Breast epithelium (tissue), 4 donors: Measurements from ENCODE around the gene CBLB. TPM values are rescaled to one million over a fixed set of nuclear protein-coding genes. Genes with fewer than 3 reads are reported as not detected.

Experiments used
- DNase-seq, 2 donors: peaks; one replicate each; pipeline ENCODE4 v3.0.0-alpha.2; 2019; ENCODE audit warnings: low spot score in 2 of 2
- H3K27ac ChIP-seq, 2 donors: fragments of 200-600 bp; sonication (generic) in 1 of 2; one replicate each; pipeline ENCODE4 v1.5.1; 2016 to 2019; ENCODE audit warnings: mild to moderate bottlenecking in 1 of 2
- H3K27me3 ChIP-seq, 2 donors: fragments of 200-600 bp; sonication (generic) in 1 of 2; one replicate each; pipeline versions ENCODE4 v1.5.1 to v1.6.0; 2017 to 2019; ENCODE audit warnings: control low read depth in 1 of 2, mild to moderate bottlenecking in 1 of 2
- H3K36me3 ChIP-seq: fragments of 200-600 bp; one replicate; pipeline ENCODE4 v1.5.1; 2019
- H3K4me1 ChIP-seq, 2 donors: fragments of 200-600 bp; sonication (generic); one replicate each; pipeline ENCODE4 v1.5.1; 2016 to 2019; ENCODE audit warnings: control low read depth in 1 of 2
- H3K4me3 ChIP-seq, 3 donors: fragments of 200-600 bp; sonication (generic); 1 replicate in 2 of 3; 2 replicates in 1 of 3; pipeline ENCODE4 v1.5.1; 2016 to 2019; ENCODE audit warnings: mild to moderate bottlenecking in 3 of 3, moderate library complexity in 2 of 3
- H3K9me3 ChIP-seq, 2 donors: fragments of 200-600 bp; sonication (generic) in 1 of 2; one replicate each; pipeline ENCODE4 v1.5.1; 2016 to 2019; ENCODE audit warnings: control low read depth in 1 of 2
- CTCF ChIP-seq, 3 donors: fragments of 450-650 bp; IDR thresholded peaks; one replicate each; pipeline ENCODE4 v1.5.1; 2016 to 2017; ENCODE audit warnings: antibody characterized with exemption in 3 of 3, mild to moderate bottlenecking in 3 of 3, moderate library complexity in 3 of 3
- POLR2A ChIP-seq: fragments of 450-650 bp; IDR thresholded peaks from one replicate; pipeline ENCODE4 v1.6.1; 2016; ENCODE audit warnings: antibody characterized with exemption, mild to moderate bottlenecking, moderate library complexity
- POLR2AphosphoS5 ChIP-seq, 3 donors: sonication (generic); formaldehyde crosslinking; IDR thresholded peaks; one replicate each; pipeline ENCODE4 v1.6.1; 2017; ENCODE audit warnings: antibody characterized with exemption in 3 of 3
- intact Hi-C: fragments of 100-400 bp; cut with DNase I; formaldehyde crosslinking; loops from one replicate; pipeline ENCODE4 v1.15.1; 2023; ENCODE audit warnings: low total_unique reads
- total RNA-seq, 3 donors: library from RNA; depleted of rRNA; stranded (reverse); fragments of >200 nt; gene quantifications; one replicate each; pipeline ENCODE4 v1.1.0, GENCODE V29; 2016

CBLB gene
- total RNA-seq, 3 donors from 2014 or later = 57.7 to 107 (median 70.8) TPM

DNA sequence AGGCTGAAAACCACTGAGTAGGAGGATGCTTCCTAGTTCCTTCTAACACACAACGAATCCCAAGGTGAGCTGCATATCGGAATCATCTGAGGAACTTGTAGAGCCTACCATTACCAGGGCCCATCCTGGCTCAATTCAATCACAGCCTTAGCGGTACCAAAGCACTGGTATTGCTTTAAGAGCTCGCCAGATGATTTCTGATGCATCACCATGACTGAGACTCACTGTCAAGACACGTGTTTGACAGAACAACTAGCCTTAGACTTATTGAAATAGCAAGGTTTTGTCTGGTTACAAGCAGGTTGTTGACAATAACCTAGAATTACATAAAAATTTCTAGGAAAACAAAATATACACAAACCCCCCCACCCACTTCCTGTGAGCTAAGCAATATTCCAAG, 68.5 kb downstream of the CBLB start:
- TF ChIP-seq CTCF (IDR thresholded peaks at IDR 0.05) (no peak), POLR2A (no peak), POLR2AphosphoS5 (IDR thresholded peaks at IDR 0.05) (no peak)
- intact Hi-C loops = no loop called here
- Histone ChIP-seq H3K27ac (no peak overlapping the region), H3K9me3 (no peaks in the 10 kb centered on the region), H3K4me3 (no peak overlapping the region), H3K36me3 (no peaks in the 10 kb centered on the region), H3K27me3 (no peaks in the 10 kb centered on the region), H3K4me1 (no peaks in the 10 kb centered on the region)
- DNase-seq = no peak

DNA sequence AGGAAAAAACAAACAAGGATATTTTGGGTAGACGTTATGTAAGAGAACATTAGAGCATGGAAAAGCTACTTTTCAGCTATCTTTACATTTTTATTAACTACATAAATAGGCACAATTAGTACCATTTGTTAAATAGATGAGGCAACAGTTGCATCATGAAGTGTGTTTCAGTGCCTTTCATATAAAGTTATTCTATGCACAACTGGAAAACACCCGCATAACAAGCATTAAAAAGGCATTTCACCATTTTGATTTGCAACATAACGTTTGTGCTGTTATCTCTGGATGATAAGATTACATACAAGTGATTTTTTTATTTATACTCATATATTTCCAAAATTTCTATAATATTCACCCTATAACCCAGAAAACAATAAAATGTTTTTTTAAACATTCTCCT, 69.5 kb downstream of the CBLB start:
- intact Hi-C loops = no loop called here
- DNase-seq = no peak
- TF ChIP-seq POLR2AphosphoS5 (IDR thresholded peaks at IDR 0.05) (no peak), POLR2A (no peak), CTCF (IDR thresholded peaks at IDR 0.05) (no peak)
- Histone ChIP-seq H3K27ac (no peak overlapping the region), H3K36me3 (no peaks in the 10 kb centered on the region), H3K9me3 (no peaks in the 10 kb centered on the region), H3K4me1 (no peaks in the 10 kb centered on the region), H3K4me3 (no peak overlapping the region), H3K27me3 (no peaks in the 10 kb centered on the region)

DNA sequence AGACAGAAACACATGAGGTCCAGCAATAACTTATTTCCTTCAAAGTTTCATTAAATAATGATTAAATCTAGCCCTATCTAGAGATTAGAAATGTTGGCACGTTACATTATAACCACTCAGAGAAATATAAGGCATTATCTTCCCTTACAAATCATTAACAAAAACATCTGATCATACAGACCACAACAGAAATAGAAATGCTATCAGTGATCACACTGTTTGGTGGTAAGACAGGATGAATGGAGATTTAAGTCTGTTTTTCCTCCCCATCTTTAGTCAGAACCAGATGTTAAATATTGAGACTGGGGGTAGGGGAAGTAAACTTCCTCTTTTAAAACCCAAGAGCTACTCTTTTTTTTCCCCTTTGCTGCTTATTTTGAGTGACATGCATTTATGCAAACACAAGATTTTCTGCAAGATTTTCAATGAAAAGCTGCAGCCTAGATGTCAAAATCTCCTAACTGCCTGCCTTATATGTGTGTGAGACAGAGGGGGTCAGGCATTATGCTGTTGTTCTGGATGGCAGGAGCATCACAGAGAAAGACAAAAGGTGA, 70.4 kb downstream of the CBLB start:
- Histone ChIP-seq H3K4me3 (no peak overlapping the region), H3K27ac (peak overlapping the region in 1 of 2 donors; percentile 1), H3K4me1 (no peaks in the 10 kb centered on the region), H3K27me3 (no peaks in the 10 kb centered on the region), H3K36me3 (no peaks in the 10 kb centered on the region), H3K9me3 (no peaks in the 10 kb centered on the region)
- intact Hi-C loops = no loop called here
- no peak for DNase-seq
- no peak for TF ChIP-seq CTCF (IDR thresholded peaks at IDR 0.05)
- no peak for TF ChIP-seq POLR2A

- Histone ChIP-seq H3K36me3 (no peaks in the 10 kb centered on the region), H3K9me3 (no peaks in the 10 kb centered on the region), H3K27me3 (no peaks in the 10 kb centered on the region), H3K4me1 (no peaks in the 10 kb centered on the region), H3K4me3 (peak overlapping the region in 1 of 3 donors; percentile 13), H3K27ac (peak overlapping the region; percentile 79 to 83)
- TF ChIP-seq CTCF (IDR thresholded peaks at IDR 0.05) (no peak), POLR2A (no peak), POLR2AphosphoS5 (IDR thresholded peaks at IDR 0.05) (no peak)
- no peak for DNase-seq
- intact Hi-C loops = loop anchor here (5.0 kb wide), 1 partner anchor 1214 kb away; no protein-coding TSS in a partner anchor
These were observed 75.8 kb downstream of the CBLB start for GRCh38 chr3:105793040-105793439.

- intact Hi-C loops = loop anchor here (5.0 kb wide), 1 partner anchor 1215 kb away; no protein-coding TSS in a partner anchor
- Histone ChIP-seq H3K9me3 (no peaks in the 10 kb centered on the region), H3K4me3 (no peak overlapping the region), H3K27ac (peak overlapping the region; percentile 79 to 83), H3K36me3 (no peaks in the 10 kb centered on the region), H3K27me3 (no peaks in the 10 kb centered on the region), H3K4me1 (no peaks in the 10 kb centered on the region)
- TF ChIP-seq POLR2AphosphoS5 (IDR thresholded peaks at IDR 0.05) = peak; percentile 59 to 98 (median 81)
- TF ChIP-seq CTCF (IDR thresholded peaks at IDR 0.05) = no peak
- DNase-seq = peak in 1 of 2 donors; percentile 53
These were observed 76.7 kb downstream of the CBLB start for GRCh38 chr3:105791919-105792786.
